Fibroblast of skin of left biceps (primary cell): Measurements from ENCODE around the gene CEACAM18.
"Not testable (repeated sequence)": the region's sequence is repeated elsewhere in the genome, so short reads cannot be mapped to it uniquely, and the experiment has no call there.

Source experiments
- DNase-seq, 2 experiments: peaks; one replicate each; pipeline ENCODE4 v3.0.0-alpha.2; 2013; ENCODE audit warnings: low read depth in 2 of 2

The CEACAM18 gene

GRCh38 chr19:51493776-51494175 is 15.4 kb downstream of the CEACAM18 start:
- DNase-seq = no peak

GRCh38 chr19:51497666-51498065 is 19.3 kb downstream of the CEACAM18 start:
- no peak for DNase-seq

GRCh38 chr19:51500931-51501330 is 22.6 kb downstream of the CEACAM18 start:
- not testable (repeated sequence) for DNase-seq

GRCh38 chr19:51501594-51502263 is 23.4 kb downstream of the CEACAM18 start, which contains the start of gene SIGLEC12:
Gene SIGLEC12, minus strand, starts transcription at chr19:51501800. Its CDS starts 67 bp downstream, at chr19:51501733.
- no peak for DNase-seq

GRCh38 chr19:51503286-51503817 is 25.0 kb downstream of the CEACAM18 start:
- DNase-seq = no peak

GRCh38 chr19:51503896-51504295 is 25.6 kb downstream of the CEACAM18 start:
- DNase-seq = no peak

GRCh38 chr19:51505904-51506303 is 27.6 kb downstream of the CEACAM18 start:
- DNase-seq = no peak

- DNase-seq = no peak
Observed at GRCh38 chr19:51507192-51507591, 28.9 kb downstream of the CEACAM18 start.

- DNase-seq = no peak
Observed at GRCh38 chr19:51507640-51508058, 29.3 kb downstream of the CEACAM18 start.

- no peak for DNase-seq
Observed at GRCh38 chr19:51508059-51508733, 29.9 kb downstream of the CEACAM18 start.

- DNase-seq = no peak
Observed at GRCh38 chr19:51509823-51510660, 31.7 kb downstream of the CEACAM18 start.

- DNase-seq = no peak
Observed at GRCh38 chr19:51511353-51511752, 33.0 kb downstream of the CEACAM18 start.

- no peak for DNase-seq
Observed at GRCh38 chr19:51513968-51514367, 35.6 kb downstream of the CEACAM18 start.

GRCh38 chr19:51514866-51515481 is 36.6 kb downstream of the CEACAM18 start:
- no peak for DNase-seq

- DNase-seq = no peak
Observed at GRCh38 chr19:51520728-51521127, 42.4 kb downstream of the CEACAM18 start.

- no peak for DNase-seq
Observed at GRCh38 chr19:51521357-51521756, 43.0 kb downstream of the CEACAM18 start.

GRCh38 chr19:51521781-51522180 is 43.4 kb downstream of the CEACAM18 start:
- no peak for DNase-seq

GRCh38 chr19:51524666-51525264 is 46.4 kb downstream of the CEACAM18 start:
- DNase-seq = no peak

GRCh38 chr19:51525651-51526050 is 47.3 kb downstream of the CEACAM18 start:
- DNase-seq = no peak

- DNase-seq = no peak
Observed at GRCh38 chr19:51529301-51529700, 51.0 kb downstream of the CEACAM18 start.

GRCh38 chr19:51530616-51531015 is 52.3 kb downstream of the CEACAM18 start:
- no peak for DNase-seq
